ENCODE measurements around the gene CYP2A7.

GRCh38 chr19:40872209-40872608, 9.8 kb downstream of the CYP2A7 start:
- TF ChIP-seq EZH2phosphoT487 (IDR thresholded peaks at IDR 0.05; ENCODE audit: insufficient read depth, low read depth) (no peak), EZH2 (IDR thresholded peaks at IDR 0.05; ENCODE audit: insufficient read depth, poor library complexity, severe bottlenecking) (no peak)
